ENCODE results near the gene ORC4.

Gene ORC4

DNA sequence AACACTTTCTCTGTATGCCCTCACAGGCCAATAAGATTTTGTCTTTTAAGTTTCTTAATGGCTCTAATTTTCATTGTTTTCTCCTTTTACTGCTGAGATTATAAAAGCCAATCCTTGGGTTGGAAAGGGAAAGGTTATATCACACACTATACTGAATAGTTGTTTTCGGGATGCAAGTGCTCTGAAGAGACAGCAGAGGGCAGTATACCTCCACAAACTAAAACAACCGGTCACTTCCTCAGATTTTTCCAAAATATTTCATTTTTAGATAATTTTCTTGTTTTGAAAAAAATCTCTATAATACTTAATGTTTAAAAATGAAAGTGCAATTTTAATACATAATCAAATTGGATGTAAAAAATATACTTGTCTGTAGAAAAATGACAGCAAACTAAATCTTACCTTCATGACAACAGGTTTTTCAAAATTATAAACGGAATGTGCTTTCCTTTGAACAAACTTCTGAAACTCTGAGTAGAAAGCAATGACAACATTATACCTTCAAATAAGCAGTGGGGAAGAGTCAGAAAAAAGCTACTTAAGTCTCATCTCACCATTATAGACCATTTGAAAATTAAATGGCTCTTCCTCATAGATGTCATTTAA, 82.7 kb downstream of the ORC4 start:
- H4K20me1 ChIP-seq = no peaks in the 10 kb centered on the region
- H3K4me3 ChIP-seq = no peak overlapping the region
- no peaks in the 10 kb centered on the region for H3K4me1 ChIP-seq
- no peak overlapping the region for H3K4me2 ChIP-seq
- H3K9me3 ChIP-seq (replicated peaks in 1 of 11) = no peaks in the 10 kb centered on the region
- no peaks in the 10 kb centered on the region for H3K27me3 ChIP-seq
- no peak overlapping the region for H3K27ac ChIP-seq
- no peak for TF ChIP-seq Cebpa-rat (IDR thresholded peaks at IDR 0.05)
- H3K36me3 ChIP-seq = peaks cover 28 to 90% (median 45%) of the 10 kb centered on the region in 11 experiments
- no peak overlapping the region for H3K9ac ChIP-seq

DNA sequence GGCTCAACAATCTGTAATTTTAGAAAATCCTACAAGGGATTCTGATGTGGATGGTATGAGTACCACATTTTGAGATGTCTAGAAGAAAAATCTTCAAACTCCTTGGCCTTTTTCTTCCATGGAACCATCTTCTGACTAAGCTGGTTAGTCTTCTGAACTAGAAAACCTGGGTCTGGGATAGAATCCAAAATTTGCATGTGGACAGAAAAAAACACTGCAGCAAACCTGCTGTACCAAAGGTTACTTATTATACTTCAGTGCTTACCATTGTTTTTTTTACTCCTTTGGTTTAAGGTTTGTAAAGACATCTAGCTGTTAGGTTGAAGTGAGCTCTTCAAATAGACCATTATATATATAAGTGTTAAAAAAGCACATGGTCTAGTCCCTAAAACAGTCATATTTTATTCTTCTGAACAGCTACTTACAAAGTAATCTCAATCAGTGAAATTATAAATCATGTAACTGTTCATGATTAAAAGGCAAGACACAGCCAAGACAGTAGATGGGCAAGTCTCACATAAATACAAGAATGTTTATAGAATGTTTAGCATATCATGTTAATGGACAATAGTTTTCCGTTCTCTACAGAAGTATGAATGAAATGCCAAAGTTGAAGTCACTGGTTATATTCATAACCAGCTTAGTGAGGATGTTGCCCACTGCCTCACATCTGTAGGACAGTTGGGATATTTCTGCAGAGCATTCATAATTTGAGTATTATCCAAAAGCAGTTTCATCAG, 85.5 kb downstream of the ORC4 start:
- Histone ChIP-seq H3K4me2 (no peak overlapping the region), H3K9me3 (replicated peaks in 1 of 11) (no peaks in the 10 kb centered on the region), H3K9ac (no peak overlapping the region), H3K36me3 (peaks cover 40 to 74% (median 50%) of the 10 kb centered on the region in 11 experiments), H3K27me3 (no peaks in the 10 kb centered on the region), H3K4me3 (no peak overlapping the region), H3K27ac (no peak overlapping the region), H4K20me1 (no peaks in the 10 kb centered on the region), H3K4me1 (no peaks in the 10 kb centered on the region)
- TF ChIP-seq Cebpa-rat (IDR thresholded peaks at IDR 0.05) = no peak

DNA sequence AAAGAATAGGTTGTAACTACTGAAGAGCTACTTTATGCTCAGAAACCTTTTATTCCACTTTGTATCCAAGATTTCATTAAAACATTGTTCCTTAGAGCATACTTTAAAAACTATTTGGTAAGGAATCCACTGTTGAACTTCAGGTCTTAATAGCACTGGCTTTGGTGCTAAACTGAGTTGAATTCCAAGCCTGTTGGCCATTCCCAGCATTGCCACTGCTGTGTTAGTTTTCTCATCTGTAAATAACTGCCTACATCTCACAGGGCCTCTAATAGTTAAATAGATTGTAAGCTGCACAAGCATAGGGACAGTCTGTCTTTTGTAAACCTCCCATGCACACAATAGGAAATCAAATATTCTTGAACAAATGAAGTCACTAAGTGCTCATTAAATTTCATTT, 86.6 kb downstream of the ORC4 start:
- no peak overlapping the region for H3K9ac ChIP-seq
- peaks cover 37 to 72% (median 49%) of the 10 kb centered on the region in 11 experiments for H3K36me3 ChIP-seq
- H3K4me2 ChIP-seq = no peak overlapping the region
- H3K9me3 ChIP-seq (replicated peaks in 1 of 11) = no peaks in the 10 kb centered on the region
- no peak for TF ChIP-seq Cebpa-rat (IDR thresholded peaks at IDR 0.05)
- H3K4me3 ChIP-seq = no peak overlapping the region
- H3K27me3 ChIP-seq = no peaks in the 10 kb centered on the region
- no peaks in the 10 kb centered on the region for H3K4me1 ChIP-seq
- peaks cover 0 to 4% (median 0%) of the 10 kb centered on the region in 11 experiments; a peak in 1 of 22 replicates for H4K20me1 ChIP-seq
- H3K27ac ChIP-seq = no peak overlapping the region

DNA sequence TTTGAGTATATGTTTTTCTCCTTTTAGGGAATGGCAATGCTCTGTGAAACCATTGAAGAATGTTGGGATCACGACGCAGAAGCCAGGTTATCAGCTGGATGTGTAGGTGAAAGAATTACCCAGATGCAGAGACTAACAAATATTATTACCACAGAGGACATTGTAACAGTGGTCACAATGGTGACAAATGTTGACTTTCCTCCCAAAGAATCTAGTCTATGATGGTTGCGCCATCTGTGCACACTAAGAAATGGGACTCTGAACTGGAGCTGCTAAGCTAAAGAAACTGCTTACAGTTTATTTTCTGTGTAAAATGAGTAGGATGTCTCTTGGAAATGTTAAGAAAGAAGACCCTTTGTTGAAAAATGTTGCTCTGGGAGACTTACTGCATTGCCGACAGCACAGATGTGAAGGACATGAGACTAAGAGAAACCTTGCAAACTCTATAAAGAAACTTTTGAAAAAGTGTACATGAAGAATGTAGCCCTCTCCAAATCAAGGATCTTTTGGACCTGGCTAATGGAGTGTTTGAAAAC, 93.4 kb downstream of the ORC4 start:
- Histone ChIP-seq H3K9me3 (replicated peaks in 1 of 11) (no peaks in the 10 kb centered on the region), H3K9ac (no peak overlapping the region)
- TF ChIP-seq Cebpa-rat (IDR thresholded peaks at IDR 0.05) = no peak

DNA sequence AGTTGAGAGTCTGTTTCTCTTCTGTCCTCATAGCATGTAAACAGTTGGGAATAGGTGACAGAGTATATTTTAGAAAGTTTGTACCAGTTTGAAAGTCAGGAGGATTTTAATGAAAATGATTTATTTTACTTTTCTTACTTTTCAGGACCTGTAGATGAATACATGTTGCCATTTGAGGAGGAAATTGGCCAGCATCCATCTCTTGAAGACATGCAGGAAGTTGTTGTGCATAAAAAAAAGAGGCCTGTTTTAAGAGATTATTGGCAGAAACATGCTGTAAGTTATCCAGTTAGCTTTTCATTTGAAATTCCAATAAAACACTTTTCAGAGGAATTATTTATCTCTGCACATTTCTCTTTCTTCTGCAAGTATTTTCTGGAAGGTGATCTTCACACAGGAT, 94.7 kb downstream of the ORC4 start:
- peaks cover 0 to 4% (median 0%) of the 10 kb centered on the region in 11 experiments; a peak in 1 of 22 replicates for H4K20me1 ChIP-seq
- no peaks in the 10 kb centered on the region for H3K4me1 ChIP-seq
- H3K4me3 ChIP-seq = no peak overlapping the region
- H3K4me2 ChIP-seq = no peak overlapping the region
- peaks cover 0 to 95% (median 5%) of the 10 kb centered on the region in 11 experiments; a peak in 7 of 22 replicates for H3K36me3 ChIP-seq
- no peak overlapping the region for H3K9ac ChIP-seq
- H3K27me3 ChIP-seq = no peaks in the 10 kb centered on the region
- no peak overlapping the region for H3K27ac ChIP-seq
- no peak for TF ChIP-seq Cebpa-rat (IDR thresholded peaks at IDR 0.05)
- H3K9me3 ChIP-seq (replicated peaks in 1 of 11) = no peaks in the 10 kb centered on the region

More for the DNA sequence above, 93.4 kb downstream of the ORC4 start:
- no peak overlapping the region for H3K4me2 ChIP-seq
- H3K4me3 ChIP-seq = no peak overlapping the region
- no peaks in the 10 kb centered on the region for H3K4me1 ChIP-seq
- H3K36me3 ChIP-seq = peaks cover 0 to 82% (median 4%) of the 10 kb centered on the region in 11 experiments; a peak in 7 of 22 replicates
- H4K20me1 ChIP-seq = peaks cover 0 to 4% (median 0%) of the 10 kb centered on the region in 11 experiments; a peak in 1 of 22 replicates
- no peak overlapping the region for H3K27ac ChIP-seq
- no peaks in the 10 kb centered on the region for H3K27me3 ChIP-seq

DNA sequence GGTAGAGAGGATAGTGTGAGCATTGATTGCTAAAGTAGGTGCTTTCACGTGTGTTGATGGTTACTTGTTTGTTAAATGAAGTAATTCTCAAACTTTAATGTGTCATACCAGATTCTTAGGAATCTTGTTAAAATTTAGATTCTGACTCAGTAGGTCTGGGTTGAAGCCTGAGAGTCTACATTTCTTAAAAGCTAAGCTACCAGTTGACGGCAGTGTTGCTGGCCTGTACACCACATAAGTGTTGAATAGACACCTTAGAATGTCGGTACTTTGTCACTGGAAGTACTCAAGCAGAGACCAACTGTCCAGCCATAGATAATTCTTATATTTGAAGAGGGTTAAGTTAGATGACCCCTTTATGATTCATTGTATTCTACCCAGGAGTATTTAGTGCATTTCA, 95.9 kb downstream of the ORC4 start:
- H4K20me1 ChIP-seq = peaks cover 0 to 2% (median 0%) of the 10 kb centered on the region in 11 experiments; a peak in 2 of 22 replicates
- peaks cover 0 to 97% (median 5%) of the 10 kb centered on the region in 11 experiments; a peak in 7 of 22 replicates for H3K36me3 ChIP-seq
- no peak for TF ChIP-seq Cebpa-rat (IDR thresholded peaks at IDR 0.05)
- H3K27ac ChIP-seq = no peak overlapping the region
- H3K9me3 ChIP-seq (replicated peaks in 1 of 11) = no peaks in the 10 kb centered on the region
- H3K27me3 ChIP-seq = no peaks in the 10 kb centered on the region
- no peaks in the 10 kb centered on the region for H3K4me1 ChIP-seq
- no peak overlapping the region for H3K4me2 ChIP-seq
- H3K9ac ChIP-seq = no peak overlapping the region
- no peak overlapping the region for H3K4me3 ChIP-seq

DNA sequence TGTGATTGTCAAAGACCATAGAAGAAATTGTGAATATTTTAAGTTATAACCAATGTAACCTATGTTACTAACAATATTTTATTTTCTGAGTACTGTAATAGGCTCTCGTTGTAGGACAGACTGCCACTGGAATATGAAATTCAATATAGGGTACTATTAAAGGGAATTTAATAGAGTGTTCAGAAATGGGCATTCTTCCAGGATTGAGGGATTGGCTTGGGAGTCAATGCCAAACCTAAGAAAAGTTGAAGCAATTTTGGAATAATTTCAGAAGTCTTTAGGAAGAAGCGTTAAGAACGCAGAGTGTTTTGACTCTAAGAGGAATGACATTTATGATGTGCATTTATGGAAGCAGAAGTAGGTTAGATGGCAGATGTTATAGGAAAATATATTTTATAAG, 96.7 kb downstream of the ORC4 start:
- Histone ChIP-seq H3K9ac (no peak overlapping the region), H3K4me1 (no peaks in the 10 kb centered on the region), H3K27me3 (no peaks in the 10 kb centered on the region), H3K9me3 (replicated peaks in 1 of 11) (no peaks in the 10 kb centered on the region), H4K20me1 (no peaks in the 10 kb centered on the region; a peak in 1 of 22 replicates), H3K4me3 (no peak overlapping the region), H3K27ac (no peak overlapping the region), H3K4me2 (no peak overlapping the region), H3K36me3 (peaks cover 0 to 100% (median 5%) of the 10 kb centered on the region in 11 experiments; a peak in 7 of 22 replicates)
- TF ChIP-seq Cebpa-rat (IDR thresholded peaks at IDR 0.05) = no peak

DNA sequence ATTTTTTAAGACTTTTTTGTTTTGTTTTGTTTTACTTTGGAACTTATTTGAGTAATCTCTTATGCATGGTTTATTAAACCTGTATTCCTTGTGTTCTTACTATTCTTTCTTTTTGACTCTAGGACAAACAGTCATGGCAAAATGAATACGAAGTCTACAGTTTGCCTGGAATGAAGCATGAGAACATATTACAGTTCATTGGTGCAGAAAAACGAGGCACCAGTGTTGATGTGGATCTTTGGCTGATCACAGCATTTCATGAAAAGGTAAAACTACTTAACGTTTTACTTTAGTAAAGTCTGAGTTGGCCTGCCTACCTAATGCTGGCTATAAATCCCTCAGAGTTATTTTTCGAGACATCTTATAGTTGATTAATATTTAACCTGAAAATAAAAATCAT, 103.4 kb downstream of the ORC4 start:
- TF ChIP-seq Cebpa-rat (IDR thresholded peaks at IDR 0.05) = no peak
- Histone ChIP-seq H3K27me3 (no peaks in the 10 kb centered on the region), H4K20me1 (peaks cover 0 to 18% (median 0%) of the 10 kb centered on the region in 11 experiments; a peak in 2 of 22 replicates), H3K36me3 (peaks cover 0 to 69% (median 0%) of the 10 kb centered on the region in 11 experiments; a peak in 6 of 22 replicates), H3K9ac (no peak overlapping the region; a peak in 1 of 22 replicates), H3K4me2 (peak overlapping the region in 2 of 11 experiments; percentile 39 to 50; a peak in 2 of 22 replicates), H3K9me3 (replicated peaks in 1 of 11) (no peaks in the 10 kb centered on the region), H3K4me3 (no peak overlapping the region), H3K27ac (peak overlapping the region in 2 of 11 experiments; percentile 3 to 17; a peak in 2 of 22 replicates), H3K4me1 (peaks cover 7 to 38% (median 14%) of the 10 kb centered on the region in 10 experiments; a peak in 19 of 20 replicates)

DNA sequence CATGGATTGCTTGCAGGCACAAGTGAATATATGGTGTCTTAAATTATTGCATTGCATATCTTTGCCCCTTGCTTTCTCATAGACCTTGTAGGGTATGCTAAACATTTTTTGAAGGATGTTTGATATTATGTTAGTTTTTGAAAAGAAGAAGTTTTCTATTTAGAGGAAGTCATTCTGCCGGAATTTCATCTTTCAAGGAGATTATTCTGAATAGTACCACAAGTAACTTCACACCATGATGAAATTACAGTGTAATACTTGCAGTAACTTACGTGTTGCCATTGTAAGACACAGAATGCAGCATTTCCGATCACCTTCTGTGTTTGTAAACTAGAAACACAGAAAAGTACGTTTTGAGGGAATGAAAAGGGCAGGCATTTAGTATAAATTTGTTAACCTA, 103.8 kb downstream of the ORC4 start:
- H3K4me2 ChIP-seq = peak overlapping the region in 2 of 11 experiments; percentile 39 to 50; a peak in 2 of 22 replicates
- peak overlapping the region in 1 of 11 experiments; percentile 3; a peak in 2 of 22 replicates for H3K27ac ChIP-seq
- H3K4me1 ChIP-seq = peaks cover 7 to 38% (median 14%) of the 10 kb centered on the region in 10 experiments; a peak in 19 of 20 replicates
- H3K36me3 ChIP-seq = peaks cover 0 to 64% (median 0%) of the 10 kb centered on the region in 11 experiments; a peak in 6 of 22 replicates
- H3K27me3 ChIP-seq = no peaks in the 10 kb centered on the region
- no peaks in the 10 kb centered on the region for H3K9me3 ChIP-seq (replicated peaks in 1 of 11)
- no peak overlapping the region for H3K4me3 ChIP-seq
- no peak overlapping the region; a peak in 1 of 22 replicates for H3K9ac ChIP-seq
- TF ChIP-seq Cebpa-rat (IDR thresholded peaks at IDR 0.05) = no peak
- peaks cover 0 to 18% (median 0%) of the 10 kb centered on the region in 11 experiments; a peak in 2 of 22 replicates for H4K20me1 ChIP-seq
